PC-3 (cell line): Measurements from ENCODE around the gene AHCYL1. TPM values are rescaled to one million over a fixed set of nuclear protein-coding genes. Genes with fewer than 3 reads are reported as not detected.

Experiments
- ATAC-seq: fragments of 200-7000 bp; cut with Tn5 transposase; 2 replicates; pipeline ENCODE4 v1.9.1; 2020; ENCODE audit warnings: mild to moderate bottlenecking, moderate library complexity
- BruUV-seq: library from RNA; stranded (reverse); fragments of 400-500 nt; replicated peaks from 2 replicates; lab custom pipeline; 2021; lab: Mats Ljungman, UMichigan
- CTCF ChIA-PET: fragments of 300-600 bp; sonication (Branson Sonifier 250); formaldehyde crosslinking; loops from one replicate; lab custom pipeline; 2022; ENCODE audit warnings: antibody characterized with exemption; lab: Charles Lee
- POLR2A ChIA-PET: fragments of 300-600 bp; sonication (Branson Sonifier 250); formaldehyde crosslinking; loops from one replicate; lab custom pipeline; 2022; ENCODE audit warnings: antibody characterized with exemption; ENCODE audit not compliant: unreplicated experiment; lab: Charles Lee
- DNase-seq: peaks from one replicate; pipeline ENCODE4 v3.0.0-alpha.2; 2015
- H2AFZ ChIP-seq: fragments of 300-600 bp; sonication (generic); 2 replicates; pipeline ENCODE4 v1.6.0; 2016; ENCODE audit warnings: antibody characterized with exemption, low read length
- H3F3A ChIP-seq: fragments of 300-600 bp; sonication (generic); one replicate; pipeline ENCODE4 v1.6.0; 2017; ENCODE audit warnings: antibody characterized with exemption, low read length, control low read depth, mild to moderate bottlenecking; ENCODE audit not compliant: unreplicated experiment
- H3K27ac ChIP-seq: fragments of 300-600 bp; sonication (generic); 2 replicates; pipeline ENCODE4 v1.5.1; 2016; ENCODE audit warnings: mild to moderate bottlenecking, low read length
- H3K27me3 ChIP-seq: fragments of 300-600 bp; sonication (generic); 2 replicates; pipeline ENCODE4 v1.6.1; 2016; ENCODE audit warnings: low read length, mixed read lengths
- H3K36me3 ChIP-seq: fragments of 300-600 bp; sonication (generic); 2 replicates; pipeline ENCODE4 v1.6.1; 2016; ENCODE audit warnings: low read depth, mixed run types, low read length, mixed read lengths
- H3K4me1 ChIP-seq: fragments of 300-600 bp; sonication (generic); 2 replicates; pipeline ENCODE4 v1.5.1; 2016; ENCODE audit warnings: low read length; ENCODE audit not compliant: insufficient read depth
- H3K4me2 ChIP-seq: fragments of 300-600 bp; sonication (generic); 2 replicates; pipeline ENCODE4 v1.6.0; 2016; ENCODE audit warnings: low read length
- H3K4me3 ChIP-seq: fragments of 300-600 bp; sonication (generic); 2 replicates; pipeline ENCODE4 v1.5.1; 2016; ENCODE audit warnings: mild to moderate bottlenecking, low read length, mixed read lengths
- H3K79me2 ChIP-seq: fragments of 300-600 bp; sonication (generic); 2 replicates; pipeline ENCODE4 v1.6.1; 2017; ENCODE audit warnings: low read length, mixed read lengths
- H3K9ac ChIP-seq: fragments of 300-600 bp; sonication (generic); 2 replicates; pipeline ENCODE4 v1.6.0; 2016; ENCODE audit warnings: mild to moderate bottlenecking, low read length
- H3K9me2 ChIP-seq: fragments of 300-600 bp; sonication (generic); replicated peaks from 2 replicates; pipeline ENCODE4 v1.6.1; 2016; ENCODE audit warnings: mixed run types, low read length, mixed read lengths
- H3K9me3 ChIP-seq: fragments of 300-600 bp; sonication (generic); 2 replicates; pipeline ENCODE4 v1.6.1; 2016; ENCODE audit warnings: low read length, mixed read lengths
- H4K20me1 ChIP-seq: fragments of 300-600 bp; sonication (generic); 2 replicates; pipeline ENCODE4 v1.6.1; 2016; ENCODE audit warnings: low read length, mixed read lengths
- CTCF ChIP-seq: fragments of 300-600 bp; sonication (generic); conservative IDR thresholded peaks from 2 replicates; pipeline ENCODE4 v1.5.1; 2017; ENCODE audit warnings: antibody characterized with exemption, low read depth, mild to moderate bottlenecking, low read length
- EZH2 ChIP-seq: fragments of 300-600 bp; sonication (generic); IDR thresholded peaks from one replicate; pipeline ENCODE4 v1.6.1; 2017; ENCODE audit warnings: antibody characterized with exemption, mild to moderate bottlenecking, low read length; ENCODE audit not compliant: unreplicated experiment
- EZH2phosphoT487 ChIP-seq: fragments of 300-600 bp; sonication (generic); IDR thresholded peaks from 2 replicates; pipeline ENCODE4 v1.6.1; 2018; ENCODE audit warnings: mild to moderate bottlenecking, antibody characterized with exemption, low read length, borderline replicate concordance
- intact Hi-C: fragments of 100-400 bp; cut with micrococcal nuclease; formaldehyde crosslinking; loops from 2 replicates; pipeline ENCODE4 v1.9.0; 2023
- total RNA-seq: library from RNA; depleted of rRNA; stranded (reverse); fragments of >200 nt; gene quantifications from 2 replicates; pipeline ENCODE4 v1.2.3, GENCODE V29; 2014

The AHCYL1 gene
- total RNA-seq, 1 experiment from 2014 or later, result 35.8 TPM

- TF ChIP-seq CTCF (peak; percentile 78), EZH2 (no peak), EZH2phosphoT487 (no peak)
- Histone ChIP-seq H3K27me3 (no peaks in the 10 kb centered on the region), H3K4me1 (no peaks in the 10 kb centered on the region), H3K27ac (no peak overlapping the region), H3K9me2 (no peaks in the 10 kb centered on the region), H3K4me3 (no peak overlapping the region), H3K36me3 (peaks cover 52% of the 10 kb centered on the region), H3K9me3 (no peaks in the 10 kb centered on the region), H3F3A (no peaks in the 10 kb centered on the region), H4K20me1 (no peaks in the 10 kb centered on the region), H3K9ac (no peak overlapping the region), H3K79me2 (peaks cover 12% of the 10 kb centered on the region), H2AFZ (no peak overlapping the region), H3K4me2 (no peak overlapping the region)
- DNase-seq (peak; percentile 71), ATAC-seq (peak; percentile 99)
- intact Hi-C loops, result loop anchor here (1.0 kb wide), 2 partner anchors 26 to 235 kb away; no protein-coding TSS in a partner anchor
- BruUV-seq, result no TSS peak
- CTCF ChIA-PET, result interaction anchor here (0.6 to 1.6 kb wide), 6 partner anchors 14 to 235 kb away, joined by 3 to 14 read pairs (median 4); partner anchors contain the start of genes AHCYL1 and STRIP1
- POLR2A ChIA-PET, result no interaction called here
These were observed 27.0 kb downstream of the AHCYL1 start for GRCh38 chr1:110011527-110012041.

GRCh38 chr1:110012100-110012780 lies 27.7 kb downstream of the AHCYL1 start:
- TF ChIP-seq CTCF (no peak), EZH2phosphoT487 (no peak), EZH2 (no peak)
- Histone ChIP-seq H3K4me3 (no peak overlapping the region), H3K9me3 (no peaks in the 10 kb centered on the region), H2AFZ (no peak overlapping the region), H3K4me1 (no peaks in the 10 kb centered on the region), H3K4me2 (no peak overlapping the region), H3K27ac (no peak overlapping the region), H3K9me2 (no peaks in the 10 kb centered on the region), H3K27me3 (no peaks in the 10 kb centered on the region), H3K79me2 (peaks cover 5% of the 10 kb centered on the region; the same call in 1 of the 2 replicates), H3F3A (no peaks in the 10 kb centered on the region), H4K20me1 (no peaks in the 10 kb centered on the region), H3K9ac (no peak overlapping the region), H3K36me3 (peaks cover 58% of the 10 kb centered on the region)
- BruUV-seq, result no TSS peak
- POLR2A ChIA-PET, result no interaction called here
- no peak for DNase-seq
- no peak for ATAC-seq
- CTCF ChIA-PET, result interaction anchor here (0.7 to 1.6 kb wide), 4 partner anchors 22 to 235 kb away, joined by 3 to 14 read pairs (median 4); partner anchors contain the start of genes AHCYL1 and STRIP1
- intact Hi-C loops, result no loop called here

GRCh38 chr1:110017792-110018191 lies 33.2 kb downstream of the AHCYL1 start:
- Histone ChIP-seq H3K27me3 (no peaks in the 10 kb centered on the region), H3K9me2 (no peaks in the 10 kb centered on the region), H3K4me3 (no peak overlapping the region), H3K9ac (no peak overlapping the region), H3K36me3 (peaks cover 83% of the 10 kb centered on the region), H4K20me1 (no peaks in the 10 kb centered on the region), H3K4me1 (peaks cover 6% of the 10 kb centered on the region; the same call in 1 of the 2 replicates), H3K4me2 (no peak overlapping the region), H3K9me3 (no peaks in the 10 kb centered on the region), H3F3A (no peaks in the 10 kb centered on the region), H3K27ac (no peak overlapping the region), H3K79me2 (no peaks in the 10 kb centered on the region), H2AFZ (no peak overlapping the region)
- TF ChIP-seq CTCF, result no peak
- no peak for TF ChIP-seq EZH2
- no peak for TF ChIP-seq EZH2phosphoT487
- POLR2A ChIA-PET, result no interaction called here
- intact Hi-C loops, result no loop called here
- DNase-seq (no peak), ATAC-seq (no peak)
- CTCF ChIA-PET, result no interaction called here
- no TSS peak for BruUV-seq
